Measurements from ENCODE around the gene F13B. TPM values are rescaled to one million over a fixed set of nuclear protein-coding genes. Genes with fewer than 3 reads are reported as not detected.

The F13B gene
- total RNA-seq, 4 donors from 2014 or later = not detected

DNA sequence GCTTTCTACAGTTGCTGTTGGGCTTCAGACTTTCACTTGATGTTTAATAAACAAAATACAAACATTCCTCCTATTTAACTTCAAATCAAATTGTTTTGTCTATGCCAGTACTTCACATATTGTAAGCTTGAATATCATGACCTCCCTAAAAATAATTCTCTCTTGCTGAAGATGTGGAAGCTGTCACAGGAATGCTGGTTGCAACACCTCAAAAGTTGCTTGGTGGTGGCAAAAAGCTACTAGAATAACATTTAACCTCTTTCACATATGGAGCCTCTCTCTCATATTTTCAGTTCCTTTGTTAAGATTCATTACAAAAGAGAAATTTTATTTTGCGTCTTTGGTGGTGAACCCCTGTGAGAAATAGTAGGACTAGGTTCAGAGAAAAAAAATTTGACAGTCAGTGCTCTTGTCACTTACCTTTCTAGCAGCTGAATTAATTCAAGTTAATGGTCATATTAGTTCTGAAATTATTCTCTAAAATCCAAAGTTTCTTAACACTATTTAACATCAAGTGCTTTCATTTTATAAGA lies 25.5 kb upstream of the F13B start:
- no peak for DNase-seq
- Histone ChIP-seq H3K36me3 (no peaks in the 10 kb centered on the region), H3K9me3 (no peaks in the 10 kb centered on the region), H3K27me3 (no peaks in the 10 kb centered on the region), H3K27ac (no peak overlapping the region), H3K4me3 (no peak overlapping the region), H3K4me1 (no peaks in the 10 kb centered on the region)
- no peak for TF ChIP-seq EP300 (IDR thresholded peaks at IDR 0.05; ENCODE audit: low read depth)
- TF ChIP-seq POLR2AphosphoS5 (IDR thresholded peaks at IDR 0.05) = no peak
- no peak for TF ChIP-seq POLR2A (IDR thresholded peaks at IDR 0.05)
- no peak for TF ChIP-seq CTCF (IDR thresholded peaks at IDR 0.05)
- in situ Hi-C loops (cut with MboI; ENCODE audit: low pct_ligation_motif_present in 1 of 4, low pct_unique_long_range_greater_than_20kb in 1 of 4, low sequenced_read_pairs in 3 of 4) (no loop called here), intact Hi-C loops (cut with DNase I; ENCODE audit: low total_unique reads) (no loop called here)
- WGBS, 2 donors (ENCODE audit: low coverage in 1 of 2) = 87 to 100% methylated on average over 1 of the region's 1 CpG

DNA sequence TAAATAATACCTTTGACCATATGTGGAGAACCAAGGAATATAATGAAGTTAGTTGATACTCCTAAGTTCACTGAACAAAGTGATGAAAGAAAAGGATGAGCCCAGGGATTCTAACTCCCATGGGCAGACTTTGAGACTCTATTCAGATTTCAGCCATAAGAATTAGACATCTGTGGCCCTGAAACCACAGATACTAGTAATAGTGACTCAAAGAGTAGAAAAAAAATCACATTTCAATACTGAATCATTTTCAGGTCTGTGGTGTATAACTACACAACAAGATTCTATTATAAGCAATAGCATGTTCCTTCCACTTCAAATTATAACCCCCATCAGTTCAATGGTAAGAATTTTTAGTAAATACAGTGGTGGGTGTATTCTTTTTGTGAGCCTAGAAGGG lies 16.4 kb upstream of the F13B start:
- Histone ChIP-seq H3K27me3 (no peaks in the 10 kb centered on the region), H3K9me3 (peaks cover 0 to 8% of the 10 kb centered on the region in 2 donors), H3K4me1 (no peaks in the 10 kb centered on the region), H3K4me3 (no peak overlapping the region), H3K27ac (no peak overlapping the region), H3K36me3 (peaks cover 0 to 8% (median 0%) of the 10 kb centered on the region in 4 donors)
- TF ChIP-seq CTCF (IDR thresholded peaks at IDR 0.05) (no peak), POLR2AphosphoS5 (IDR thresholded peaks at IDR 0.05) (no peak), EP300 (IDR thresholded peaks at IDR 0.05; ENCODE audit: low read depth) (no peak), POLR2A (IDR thresholded peaks at IDR 0.05) (no peak)
- intact Hi-C loops (cut with DNase I; ENCODE audit: low total_unique reads) (no loop called here), in situ Hi-C loops (cut with MboI; ENCODE audit: low pct_ligation_motif_present in 1 of 4, low pct_unique_long_range_greater_than_20kb in 1 of 4, low sequenced_read_pairs in 3 of 4) (no loop called here)
- no peak for DNase-seq

DNA sequence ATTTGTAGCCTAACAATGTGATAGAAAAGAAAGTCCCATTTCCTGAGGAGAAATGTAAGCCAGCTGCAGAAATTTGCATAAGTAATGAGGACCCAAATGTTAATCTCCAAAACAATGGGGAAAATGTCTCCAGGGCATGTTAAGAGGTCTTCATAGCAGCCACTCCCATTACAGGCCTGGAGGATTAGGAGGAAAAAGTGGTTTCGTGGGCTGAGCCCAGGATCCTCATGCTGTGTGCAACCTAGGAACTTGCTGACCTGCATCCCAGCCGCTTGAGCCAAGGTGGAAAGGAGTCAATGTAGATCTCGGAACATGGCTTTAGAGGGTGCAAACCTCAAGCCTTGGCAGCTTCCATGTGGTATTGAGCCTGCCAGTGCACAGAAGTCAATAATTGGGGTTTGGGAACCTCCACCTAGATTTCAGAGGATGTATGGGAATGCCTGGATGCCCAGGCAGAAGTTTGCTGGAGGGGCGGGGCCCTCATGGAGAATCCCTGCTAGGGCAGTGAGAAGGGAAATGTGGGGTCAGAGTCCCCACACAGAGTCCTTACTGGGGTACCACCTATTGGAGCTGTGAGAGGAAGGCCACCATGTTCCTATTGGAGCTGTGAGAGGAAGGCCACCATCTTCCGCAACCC lies 14.2 kb upstream of the F13B start:
- TF ChIP-seq CTCF (IDR thresholded peaks at IDR 0.05) = no peak
- no peak for TF ChIP-seq EP300 (IDR thresholded peaks at IDR 0.05; ENCODE audit: low read depth)
- no peak for TF ChIP-seq POLR2AphosphoS5 (IDR thresholded peaks at IDR 0.05)
- Histone ChIP-seq H3K36me3 (peaks cover 0 to 8% (median 0%) of the 10 kb centered on the region in 4 donors), H3K27ac (no peak overlapping the region), H3K9me3 (peaks cover 0 to 8% of the 10 kb centered on the region in 2 donors), H3K27me3 (no peaks in the 10 kb centered on the region), H3K4me1 (no peaks in the 10 kb centered on the region), H3K4me3 (no peak overlapping the region)
- in situ Hi-C loops (cut with MboI; ENCODE audit: low pct_ligation_motif_present in 1 of 4, low pct_unique_long_range_greater_than_20kb in 1 of 4, low sequenced_read_pairs in 3 of 4) = no loop called here
- DNase-seq = no peak
- 99 to 100% methylated on average over 3 to 5 of the region's 5 CpGs for WGBS, 2 donors (ENCODE audit: low coverage in 1 of 2)
- intact Hi-C loops (cut with DNase I; ENCODE audit: low total_unique reads) = no loop called here

DNA sequence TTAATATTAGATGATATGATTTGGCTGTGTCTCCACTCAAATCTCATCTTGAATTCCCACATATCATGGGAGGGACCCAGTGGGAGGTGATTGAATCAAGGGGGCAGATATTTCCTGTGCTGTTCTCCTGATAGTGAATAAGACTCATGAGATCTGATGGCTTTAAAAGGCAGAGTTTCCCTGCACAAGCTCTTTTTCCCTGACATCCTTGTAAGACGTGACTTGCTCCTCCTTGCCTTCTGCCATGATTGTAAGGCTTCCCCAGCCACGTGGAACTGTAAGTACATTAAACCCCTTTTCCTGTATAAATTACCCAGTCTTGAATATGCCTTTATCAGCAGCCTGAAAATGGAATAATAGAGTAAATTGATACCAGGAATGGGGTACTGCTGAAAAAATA lies 13.3 kb upstream of the F13B start:
- Histone ChIP-seq H3K9me3 (peaks cover 0 to 8% of the 10 kb centered on the region in 2 donors), H3K36me3 (peaks cover 0 to 8% (median 0%) of the 10 kb centered on the region in 4 donors), H3K4me1 (no peaks in the 10 kb centered on the region), H3K27me3 (no peaks in the 10 kb centered on the region), H3K4me3 (no peak overlapping the region), H3K27ac (no peak overlapping the region)
- DNase-seq = no peak
- in situ Hi-C loops (cut with MboI; ENCODE audit: low pct_ligation_motif_present in 1 of 4, low pct_unique_long_range_greater_than_20kb in 1 of 4, low sequenced_read_pairs in 3 of 4) (no loop called here), intact Hi-C loops (cut with DNase I; ENCODE audit: low total_unique reads) (no loop called here)
- TF ChIP-seq POLR2AphosphoS5 (IDR thresholded peaks at IDR 0.05) (no peak), CTCF (IDR thresholded peaks at IDR 0.05) (no peak), EP300 (IDR thresholded peaks at IDR 0.05; ENCODE audit: low read depth) (no peak), POLR2A (IDR thresholded peaks at IDR 0.05) (no peak)
- 84 to 87% methylated on average over 2 of the region's 2 CpGs for WGBS, 2 donors (ENCODE audit: low coverage in 1 of 2)
